ENCODE results near the gene NCK1. TPM values are rescaled to one million over a fixed set of nuclear protein-coding genes. Genes with fewer than 3 reads are reported as not detected.

Gene NCK1
- total and polyA plus RNA-seq, 9 of the 15 experiments (the other 6 are each of a cell fraction or from before 2014, with no cell fraction given), result 17.3 to 30.5 (median 25.0) TPM

- TF ChIP-seq EZH2 (IDR thresholded peaks at IDR 0.05; ENCODE audit: borderline replicate concordance, low read depth, low read length) (no peak), STAG1 (CRISPR knock-in tag; IDR thresholded peaks at IDR 0.05; ENCODE audit: borderline replicate concordance) (no peak), ZNF212 (CRISPR knock-in tag; IDR thresholded peaks at IDR 0.05) (no peak), SNRNP70 (optimal IDR thresholded peaks at IDR 0.05; ENCODE audit: low read depth, low read length) (no peak), CEBPB (tag; IDR thresholded peaks at IDR 0.05) (no peak), FOXM1 (IDR thresholded peaks at IDR 0.05; ENCODE audit: low read depth) (no peak), FOXM1 (CRISPR knock-in tag; IDR thresholded peaks at IDR 0.05; ENCODE audit: low read depth) (no peak), OTX1 (CRISPR knock-in tag; IDR thresholded peaks at IDR 0.05) (no peak), POLR3G (IDR thresholded peaks at IDR 0.05; ENCODE audit: extremely low read depth, insufficient read length, insufficient replicate concordance) (no peak), ZHX1 (conservative IDR thresholded peaks at IDR 0.05; ENCODE audit: low read length) (no peak), CBFB (CRISPR knock-in tag; IDR thresholded peaks at IDR 0.05) (no peak), PHF21A (IDR thresholded peaks at IDR 0.05; ENCODE audit: borderline replicate concordance, low read depth) (0 out of 2 replicates have a peak, but pooled peaks have one; percentile 6), NCOA2 (IDR thresholded peaks at IDR 0.05; ENCODE audit: partially characterized antibody in 2 of 2) (peak; percentile 44 to 45), TRIM25 (IDR thresholded peaks at IDR 0.05; ENCODE audit: borderline replicate concordance) (no peak), TBP (optimal IDR thresholded peaks at IDR 0.05; ENCODE audit: low read depth, low read length) (no peak), ZBTB11 (CRISPR knock-in tag; IDR thresholded peaks at IDR 0.05) (no peak), ZNF512 (tag; IDR thresholded peaks at IDR 0.05) (peak; percentile 81), ZNF134 (CRISPR knock-in tag; conservative IDR thresholded peaks at IDR 0.05) (no peak)
Measured at GRCh38 chr3:136840252-136840651, 21.8 kb upstream of the NCK1 start (continued).
